K562 (cell line): ENCODE measurements around the gene PHKG2. TPM values are rescaled to one million over a fixed set of nuclear protein-coding genes. Genes with fewer than 3 reads are reported as not detected.
A peak's percentile ranks its signal among the peaks of the same experiment; 100 is the strongest.

Source experiments
- ADNP ChIP-seq: fragments of 200-800 bp; sonication (Bioruptor generic); IDR thresholded peaks from 2 replicates; pipeline ENCODE4 v1.6.1; 2016; ENCODE audit warnings: missing genetic modification characterization, missing compliant biosample characterization
- CREM ChIP-seq: IDR thresholded peaks from 2 replicates; pipeline ENCODE4 v1.6.1; 2014; ENCODE audit warnings: antibody characterized with exemption, low read depth
- CTBP1 ChIP-seq: fragments of 450-650 bp; IDR thresholded peaks from 2 replicates; pipeline ENCODE4 v1.6.1; 2016; ENCODE audit warnings: borderline replicate concordance
- DPF2 ChIP-seq: fragments of 450-650 bp; IDR thresholded peaks from 2 replicates; pipeline ENCODE4 v1.6.1; 2016
- E2F5 ChIP-seq: sonication (generic); formaldehyde crosslinking; IDR thresholded peaks from 2 replicates; pipeline ENCODE4 v1.8.0; 2022; ENCODE audit warnings: mild to moderate bottlenecking, missing genetic modification reagents
- E2F6 ChIP-seq, 2 experiments: IDR thresholded peaks; 2 replicates each; pipeline ENCODE4 v1.6.1; 2011; ENCODE audit warnings: borderline replicate concordance in 1 of 2, control low read depth in 1 of 2, low read depth in 1 of 2, low read length in 1 of 2, mild to moderate bottlenecking in 1 of 2, mixed read lengths in 1 of 2, moderate library complexity in 1 of 2; ENCODE audit not compliant: insufficient read depth in 1 of 2, insufficient read length in 1 of 2, poor library complexity in 1 of 2, severe bottlenecking in 1 of 2; ENCODE audit errors: extremely low read depth in 1 of 2
- ELF1 ChIP-seq: fragments of 200-800 bp; sonication (Bioruptor generic); IDR thresholded peaks from 2 replicates; pipeline ENCODE4 v1.6.1; 2016; ENCODE audit warnings: missing genetic modification characterization, missing compliant biosample characterization
- KAT8 ChIP-seq: fragments of 450-650 bp; IDR thresholded peaks from 2 replicates; pipeline ENCODE4 v1.6.1; 2016; ENCODE audit warnings: low read depth, mild to moderate bottlenecking
- POLR2AphosphoS2 ChIP-seq: IDR thresholded peaks from 2 replicates; pipeline ENCODE4 v1.6.1; 2012; ENCODE audit warnings: low read length, improper control_type of control experiment
- POLR2B ChIP-seq: fragments of 450-650 bp; IDR thresholded peaks from 2 replicates; pipeline ENCODE4 v1.6.1; 2018; ENCODE audit warnings: low read depth; ENCODE audit not compliant: partially characterized antibody
- SOX6 ChIP-seq: fragments of 450-650 bp; IDR thresholded peaks from 2 replicates; pipeline ENCODE4 v1.6.1; 2014; ENCODE audit warnings: mild to moderate bottlenecking
- TCF7L2 ChIP-seq: fragments of 150-350 bp; IDR thresholded peaks from 2 replicates; pipeline ENCODE4 v1.6.1; 2016; ENCODE audit warnings: low read depth, mild to moderate bottlenecking, low read length, moderate library complexity
- THAP7 ChIP-seq: fragments of 250-450 bp; sonication (Bioruptor Pico); IDR thresholded peaks from 2 replicates; pipeline ENCODE4 v1.5.0; 2021
- ZBTB9 ChIP-seq: fragments of 450-650 bp; formaldehyde crosslinking; IDR thresholded peaks from 2 replicates; pipeline ENCODE4 v1.4.0; 2020; ENCODE audit warnings: mild to moderate bottlenecking, moderate library complexity
- ZC3H4 ChIP-seq: sonication (generic); formaldehyde crosslinking; IDR thresholded peaks from 2 replicates; pipeline ENCODE4 v1.9.0; 2021; ENCODE audit warnings: missing genetic modification reagents, borderline replicate concordance
- ZNF282 ChIP-seq: sonication (generic); formaldehyde crosslinking; IDR thresholded peaks from 2 replicates; pipeline ENCODE4 v1.8.1; 2023; ENCODE audit warnings: missing genetic modification reagents
- ZNF324 ChIP-seq: fragments of 250-450 bp; sonication (Bioruptor Pico); IDR thresholded peaks from 2 replicates; pipeline ENCODE4 v1.4.0; 2020; ENCODE audit warnings: mild to moderate bottlenecking
- ZNF384 ChIP-seq: IDR thresholded peaks from 2 replicates; pipeline ENCODE4 v1.6.1; 2012; ENCODE audit warnings: low read depth, low read length, improper control_type of control experiment
- ZNF395 ChIP-seq: fragments of 200-800 bp; sonication (Bioruptor generic); IDR thresholded peaks from 2 replicates; pipeline ENCODE4 v1.6.1; 2017; ENCODE audit warnings: missing genetic modification characterization, missing compliant biosample characterization
- polyA plus RNA-seq, 8 experiments: library from polyadenylated mRNA; depleted of rRNA in 4 of 8; stranded (reverse) in 5 of 8; unstranded in 3 of 8; fragments of >200 nt; fragmentation: Nextera tagmentation in 2 of 8; fragmentation: Illumina TruSeq in 1 of 8; extraction: Ambion mirVana in 2 of 8; extraction: Trizol in 1 of 8; gene quantifications; 2 replicates each; pipeline versions ENCODE4 v1.2.1 to v1.2.3, GENCODE V29; 2011 to 2014; ENCODE audit warnings: inconsistent platforms in 1 of 8, missing spikeins in 1 of 8
- total RNA-seq, 7 experiments: library from RNA; depleted of rRNA in 6 of 7; stranded (reverse); fragments of >200 nt in 6 of 7; fragmentation: Illumina TruSeq in 2 of 7; extraction: Trizol in 2 of 7; gene quantifications; 2 replicates each; pipeline versions ENCODE4 v1.2.1 to v1.2.3, GENCODE V29; 2011 to 2021; ENCODE audit warnings: low replicate concordance in 1 of 7

The PHKG2 gene
- total and polyA plus RNA-seq, 9 of the 15 experiments (the other 6 are each of a cell fraction or from before 2014, with no cell fraction given): 5.8 to 54.2 (median 30.7) TPM

- peak in 1 of 2 experiments; percentile 62 for TF ChIP-seq E2F6 (IDR thresholded peaks at IDR 0.05; ENCODE audit: borderline replicate concordance in 1 of 2, extremely low read depth in 1 of 2, insufficient read depth in 1 of 2, insufficient read length in 1 of 2, low read depth in 1 of 2, low read length in 1 of 2, poor library complexity in 1 of 2, severe bottlenecking in 1 of 2)
- TF ChIP-seq SOX6: peak; percentile 17; the same call in 1 of the 2 replicates
- TF ChIP-seq POLR2AphosphoS2: peak; percentile 63; the same call in 1 of the 2 replicates
- peak; percentile 62; the same call in 1 of the 2 replicates for TF ChIP-seq E2F5 (CRISPR knock-in tag)
- TF ChIP-seq ZBTB9 (CRISPR knock-in tag): peak; percentile 68; the same call in 1 of the 2 replicates
- peak; percentile 3; the same call in 1 of the 2 replicates for TF ChIP-seq CREM
- peak; percentile 64; the same call in 1 of the 2 replicates for TF ChIP-seq THAP7 (CRISPR knock-in tag)
- TF ChIP-seq ADNP (tag): no peak
- TF ChIP-seq KAT8: no peak
- TF ChIP-seq ZNF282 (CRISPR knock-in tag): peak; percentile 57; the same call in 1 of the 2 replicates
- TF ChIP-seq ZNF384: no peak
- peak; percentile 47 for TF ChIP-seq POLR2B
- no peak for TF ChIP-seq ZNF324
- TF ChIP-seq ELF1 (tag): peak; percentile 82
- no peak for TF ChIP-seq DPF2
- no peak for TF ChIP-seq TCF7L2
- TF ChIP-seq ZC3H4: peak; percentile 71; the same call in 1 of the 2 replicates
- TF ChIP-seq ZNF395 (CRISPR knock-in tag): peak; percentile 86
- peak; percentile 10 for TF ChIP-seq CTBP1
These were observed 49.2 kb upstream of the PHKG2 start, which contains the start of gene SRCAP (continued) for GRCh38 chr16:30698816-30699614.
